Stimulated activated CD8-positive, alpha-beta memory T cell treated with anti-CD3 and anti-CD28 coated beads, Interleukin-7, amount 100 ng/mL, for 24 hours (primary cell): ENCODE measurements around the gene FOXD4L5.
"Not testable (repeated sequence)": the region's sequence is repeated elsewhere in the genome, so short reads cannot be mapped to it uniquely, and the experiment has no call there.

ENCODE experiments used
- DNase-seq: peaks from one replicate; pipeline ENCODE4 v3.0.0-alpha.2; 2020; ENCODE audit warnings: low read depth

Gene FOXD4L5

DNA sequence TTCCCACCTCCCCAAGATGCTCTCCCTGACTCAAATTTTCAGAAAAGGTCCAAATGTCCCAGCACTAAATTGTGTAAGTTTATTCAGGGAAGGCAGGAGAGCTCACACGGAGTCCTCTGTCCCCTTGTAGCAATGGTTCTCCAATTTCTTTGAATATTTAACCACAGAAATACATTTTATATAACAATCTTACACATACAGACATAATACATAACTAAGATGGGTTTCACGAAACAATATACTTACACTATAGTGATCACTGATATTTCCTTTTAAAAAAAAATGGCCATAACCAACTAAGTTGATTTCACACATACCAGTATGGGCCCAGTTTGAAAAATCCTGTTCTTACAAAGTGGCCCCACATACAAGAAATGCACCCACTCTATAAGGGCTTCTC is at the start of gene FOXD4L5:
Gene FOXD4L5 (minus strand): TSS at position 101 of the 400 bp plus-strand sequence. CDS start 832 bp downstream, outside the sequence.
- DNase-seq, result not testable (repeated sequence)

DNA sequence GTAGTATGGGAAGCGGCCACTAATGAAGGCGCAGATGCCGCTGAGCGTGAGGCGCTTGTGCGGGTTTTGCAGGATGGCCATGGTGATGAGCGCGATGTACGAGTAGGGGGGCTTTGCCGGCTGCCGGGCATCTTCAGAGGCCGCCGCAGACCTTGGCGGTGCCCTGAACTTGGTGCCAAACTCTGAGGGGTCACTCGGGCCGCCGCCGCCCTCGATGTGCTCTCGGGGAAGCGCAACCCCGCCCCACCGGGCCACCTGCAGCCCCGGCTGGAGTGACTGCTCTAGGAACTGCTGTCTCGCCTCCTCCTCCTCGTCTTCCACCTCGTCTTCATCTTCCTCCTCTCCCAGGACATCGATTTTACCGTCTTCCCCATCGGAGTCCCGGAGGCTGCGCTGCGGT is 1.1 kb downstream of the FOXD4L5 start:
- not testable (repeated sequence) for DNase-seq

DNA sequence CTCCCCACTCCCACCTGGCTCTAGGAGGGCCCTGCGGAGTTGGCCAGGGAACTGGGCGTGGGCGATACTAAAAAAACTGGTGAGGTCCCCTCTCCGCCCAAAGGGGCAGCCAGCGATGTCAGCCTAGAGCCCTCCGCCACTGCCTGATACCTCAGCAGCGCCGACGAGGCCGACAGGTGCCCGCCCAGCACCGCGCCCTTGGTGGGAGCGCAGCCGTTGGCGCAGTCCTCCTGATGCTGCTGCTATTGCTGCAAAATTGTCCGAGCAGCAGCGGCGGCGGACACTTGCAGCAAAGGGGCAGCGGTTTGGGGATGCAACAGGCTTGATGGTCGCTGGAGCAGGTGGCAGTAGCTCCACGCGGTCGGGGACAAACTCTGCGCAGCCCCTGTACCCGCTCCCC is 2.0 kb downstream of the FOXD4L5 start:
- DNase-seq, result not testable (repeated sequence)
